ENCODE measurements around the gene STK11IP.

DNA sequence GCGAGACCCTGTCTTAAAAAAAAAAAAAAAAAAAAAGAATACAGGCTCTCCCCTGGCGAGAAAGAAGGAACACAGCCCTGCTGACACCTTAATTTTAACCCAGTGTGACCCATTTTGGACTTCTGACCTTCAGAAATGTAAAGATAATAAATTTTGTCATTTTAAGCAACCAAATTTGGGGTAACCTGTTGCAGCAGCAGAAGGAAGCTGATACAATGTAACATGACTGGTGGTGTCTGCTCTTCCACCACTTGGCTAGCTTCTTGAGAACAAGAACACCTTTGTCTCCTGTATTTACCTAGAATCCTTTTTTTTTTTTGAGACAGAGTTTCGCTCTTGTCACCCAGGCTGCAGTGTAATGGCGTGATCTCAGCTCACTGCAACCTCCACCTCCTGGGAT lies 6.6 kb upstream of the STK11IP start:
- TF ChIP-seq, protein P1, sequence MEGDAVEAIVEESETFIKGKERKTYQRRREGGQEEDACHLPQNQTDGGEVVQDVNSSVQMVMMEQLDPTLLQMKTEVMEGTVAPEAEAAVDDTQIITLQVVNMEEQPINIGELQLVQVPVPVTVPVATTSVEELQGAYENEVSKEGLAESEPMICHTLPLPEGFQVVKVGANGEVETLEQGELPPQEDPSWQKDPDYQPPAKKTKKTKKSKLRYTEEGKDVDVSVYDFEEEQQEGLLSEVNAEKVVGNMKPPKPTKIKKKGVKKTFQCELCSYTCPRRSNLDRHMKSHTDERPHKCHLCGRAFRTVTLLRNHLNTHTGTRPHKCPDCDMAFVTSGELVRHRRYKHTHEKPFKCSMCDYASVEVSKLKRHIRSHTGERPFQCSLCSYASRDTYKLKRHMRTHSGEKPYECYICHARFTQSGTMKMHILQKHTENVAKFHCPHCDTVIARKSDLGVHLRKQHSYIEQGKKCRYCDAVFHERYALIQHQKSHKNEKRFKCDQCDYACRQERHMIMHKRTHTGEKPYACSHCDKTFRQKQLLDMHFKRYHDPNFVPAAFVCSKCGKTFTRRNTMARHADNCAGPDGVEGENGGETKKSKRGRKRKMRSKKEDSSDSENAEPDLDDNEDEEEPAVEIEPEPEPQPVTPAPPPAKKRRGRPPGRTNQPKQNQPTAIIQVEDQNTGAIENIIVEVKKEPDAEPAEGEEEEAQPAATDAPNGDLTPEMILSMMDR (conservative IDR thresholded peaks at IDR 0.05; ENCODE audit: low read depth, low read length) = no peak
- TF ChIP-seq RAD21 (IDR thresholded peaks at IDR 0.05; ENCODE audit: low read length) (no peak), POLR2A (IDR thresholded peaks at IDR 0.05; ENCODE audit: low read depth, low read length) (no peak), FOS (IDR thresholded peaks at IDR 0.05; ENCODE audit: low read depth, low read length) (no peak), MXI1 (IDR thresholded peaks at IDR 0.05; ENCODE audit: borderline replicate concordance, low read depth, low read length) (no peak), RFX5 (IDR thresholded peaks at IDR 0.05; ENCODE audit: low read depth, low read length) (no peak), CEBPB (IDR thresholded peaks at IDR 0.05; ENCODE audit: low read depth, low read length) (no peak), CHD1 (IDR thresholded peaks at IDR 0.05; ENCODE audit: low read depth, low read length) (no peak)
- TF ChIP-seq, protein P2, sequence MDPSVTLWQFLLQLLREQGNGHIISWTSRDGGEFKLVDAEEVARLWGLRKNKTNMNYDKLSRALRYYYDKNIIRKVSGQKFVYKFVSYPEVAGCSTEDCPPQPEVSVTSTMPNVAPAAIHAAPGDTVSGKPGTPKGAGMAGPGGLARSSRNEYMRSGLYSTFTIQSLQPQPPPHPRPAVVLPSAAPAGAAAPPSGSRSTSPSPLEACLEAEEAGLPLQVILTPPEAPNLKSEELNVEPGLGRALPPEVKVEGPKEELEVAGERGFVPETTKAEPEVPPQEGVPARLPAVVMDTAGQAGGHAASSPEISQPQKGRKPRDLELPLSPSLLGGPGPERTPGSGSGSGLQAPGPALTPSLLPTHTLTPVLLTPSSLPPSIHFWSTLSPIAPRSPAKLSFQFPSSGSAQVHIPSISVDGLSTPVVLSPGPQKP (IDR thresholded peaks at IDR 0.05; ENCODE audit: borderline replicate concordance, low read depth, low read length) = no peak
- TF ChIP-seq, protein P3, sequence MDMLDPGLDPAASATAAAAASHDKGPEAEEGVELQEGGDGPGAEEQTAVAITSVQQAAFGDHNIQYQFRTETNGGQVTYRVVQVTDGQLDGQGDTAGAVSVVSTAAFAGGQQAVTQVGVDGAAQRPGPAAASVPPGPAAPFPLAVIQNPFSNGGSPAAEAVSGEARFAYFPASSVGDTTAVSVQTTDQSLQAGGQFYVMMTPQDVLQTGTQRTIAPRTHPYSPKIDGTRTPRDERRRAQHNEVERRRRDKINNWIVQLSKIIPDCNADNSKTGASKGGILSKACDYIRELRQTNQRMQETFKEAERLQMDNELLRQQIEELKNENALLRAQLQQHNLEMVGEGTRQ (IDR thresholded peaks at IDR 0.05; ENCODE audit: low read depth, low read length) = no peak

All from IMR-90 (cell line).